HEK293 (cell line): ENCODE measurements around the gene ACSL4.

ENCODE experiments used
- CTCF ChIA-PET: fragments of 350-600 bp; formaldehyde crosslinking; extraction: SDS; loops from one replicate; lab custom pipeline; 2021; ENCODE audit warnings: antibody characterized with exemption; lab: Yijun Ruan, JAX
- POLR2A ChIA-PET: fragments of 300-600 bp; formaldehyde crosslinking; extraction: SDS; loops from one replicate; lab custom pipeline; 2020; ENCODE audit warnings: antibody characterized with exemption, inconsistent platforms; lab: Yijun Ruan, JAX
- H3K27ac ChIP-seq: fragments of 200-500 bp; sonication (Bioruptor generic); 2 replicates; pipeline ENCODE4 v1.5.1; 2014; ENCODE audit warnings: low read depth, low read length, control low read depth, inconsistent platforms; ENCODE audit errors: extremely low read depth
- H3K36me3 ChIP-seq, 2 experiments: fragments of 200-500 bp in 1 of 2; sonication (Bioruptor generic) in 1 of 2; 1 replicate in 1 of 2; 2 replicates in 1 of 2; pipeline ENCODE4 v1.5.1; 2014 to 2017; ENCODE audit warnings: inconsistent platforms in 2 of 2, low read length in 2 of 2; ENCODE audit not compliant: control insufficient read depth in 2 of 2, insufficient read depth in 1 of 2
- H3K4me1 ChIP-seq: fragments of 200-500 bp; sonication (Bioruptor generic); 2 replicates; pipeline ENCODE4 v1.5.1; 2014; ENCODE audit warnings: mild to moderate bottlenecking, low read length, inconsistent platforms; ENCODE audit not compliant: control insufficient read depth, insufficient read depth
- H3K4me3 ChIP-seq: 2 replicates; pipeline ENCODE4 v1.5.1; 2011; ENCODE audit warnings: low read depth, mild to moderate bottlenecking, control low read depth, low read length, moderate library complexity
- H3K9me3 ChIP-seq: fragments of 200-500 bp; sonication (Bioruptor generic); 2 replicates; pipeline ENCODE4 v1.5.1; 2014; ENCODE audit warnings: low read depth, low read length, inconsistent platforms; ENCODE audit not compliant: control insufficient read depth, insufficient read depth
- HOXC10 ChIP-seq: sonication (generic); formaldehyde crosslinking; IDR thresholded peaks from 2 replicates; pipeline ENCODE4 v1.8.1; 2023; ENCODE audit warnings: mild to moderate bottlenecking, missing genetic modification reagents
- OSR2 ChIP-seq: fragments of 450-650 bp; formaldehyde crosslinking; IDR thresholded peaks from 2 replicates; pipeline ENCODE4 v1.5.1; 2016; ENCODE audit warnings: missing biosample characterization, missing genetic modification characterization
- OVOL3 ChIP-seq: fragments of 450-650 bp; formaldehyde crosslinking; IDR thresholded peaks from 2 replicates; pipeline ENCODE4 v1.5.1; 2016; ENCODE audit warnings: missing biosample characterization, missing genetic modification characterization
- ZBTB20 ChIP-seq: fragments of 450-650 bp; formaldehyde crosslinking; IDR thresholded peaks from 2 replicates; pipeline ENCODE4 v1.5.1; 2016; ENCODE audit warnings: missing biosample characterization, missing genetic modification characterization
- ZFP41 ChIP-seq: fragments of 450-650 bp; formaldehyde crosslinking; IDR thresholded peaks from 2 replicates; pipeline ENCODE4 v1.5.1; 2016; ENCODE audit warnings: missing biosample characterization, missing genetic modification characterization, borderline replicate concordance
- ZIC2 ChIP-seq: fragments of 450-650 bp; formaldehyde crosslinking; IDR thresholded peaks from 2 replicates; pipeline ENCODE4 v1.5.1; 2016; ENCODE audit warnings: missing biosample characterization, missing genetic modification characterization
- ZNF10 ChIP-seq: fragments of 450-650 bp; formaldehyde crosslinking; IDR thresholded peaks from 2 replicates; pipeline ENCODE4 v1.5.1; 2017; ENCODE audit warnings: missing biosample characterization, missing genetic modification characterization
- ZNF114 ChIP-seq: fragments of 450-650 bp; formaldehyde crosslinking; IDR thresholded peaks from 2 replicates; pipeline ENCODE4 v1.5.0; 2017; ENCODE audit warnings: missing biosample characterization, missing genetic modification characterization
- ZNF140 ChIP-seq: fragments of 450-650 bp; formaldehyde crosslinking; IDR thresholded peaks from 2 replicates; pipeline ENCODE4 v1.5.1; 2016; ENCODE audit warnings: missing biosample characterization, missing genetic modification characterization
- ZNF175 ChIP-seq: fragments of 450-650 bp; formaldehyde crosslinking; IDR thresholded peaks from 2 replicates; pipeline ENCODE4 v1.5.1; 2016; ENCODE audit warnings: missing biosample characterization, missing genetic modification characterization
- ZNF202 ChIP-seq: fragments of 450-650 bp; formaldehyde crosslinking; IDR thresholded peaks from 2 replicates; pipeline ENCODE4 v1.5.1; 2016; ENCODE audit warnings: missing biosample characterization, missing genetic modification characterization, borderline replicate concordance
- ZNF292 ChIP-seq: fragments of 450-650 bp; formaldehyde crosslinking; IDR thresholded peaks from 2 replicates; pipeline ENCODE4 v1.5.1; 2016; ENCODE audit warnings: low read depth, missing biosample characterization, missing genetic modification characterization, borderline replicate concordance
- ZNF311 ChIP-seq: fragments of 450-650 bp; formaldehyde crosslinking; IDR thresholded peaks from 2 replicates; pipeline ENCODE4 v1.5.1; 2017; ENCODE audit warnings: missing biosample characterization, missing genetic modification characterization, borderline replicate concordance
- ZNF324 ChIP-seq: fragments of 450-650 bp; formaldehyde crosslinking; IDR thresholded peaks from 2 replicates; pipeline ENCODE4 v1.5.1; 2016; ENCODE audit warnings: missing biosample characterization, missing genetic modification characterization
- ZNF391 ChIP-seq: fragments of 450-650 bp; formaldehyde crosslinking; IDR thresholded peaks from 2 replicates; pipeline ENCODE4 v1.5.1; 2016; ENCODE audit warnings: low read depth, missing biosample characterization, missing genetic modification characterization, borderline replicate concordance
- ZNF433 ChIP-seq: fragments of 450-650 bp; formaldehyde crosslinking; IDR thresholded peaks from 2 replicates; pipeline ENCODE4 v1.5.1; 2016; ENCODE audit warnings: missing biosample characterization, missing genetic modification characterization, low read depth
- ZNF510 ChIP-seq: fragments of 450-650 bp; formaldehyde crosslinking; IDR thresholded peaks from 2 replicates; pipeline ENCODE4 v1.5.1; 2018; ENCODE audit warnings: mild to moderate bottlenecking, missing genetic modification characterization, missing biosample characterization; ENCODE audit not compliant: insufficient replicate concordance
- ZNF571 ChIP-seq: fragments of 450-650 bp; formaldehyde crosslinking; IDR thresholded peaks from 2 replicates; pipeline ENCODE4 v1.5.0; 2017; ENCODE audit warnings: missing biosample characterization, missing genetic modification characterization
- ZNF626 ChIP-seq: fragments of 450-650 bp; sonication (Bioruptor Pico); formaldehyde crosslinking; IDR thresholded peaks from 2 replicates; pipeline ENCODE4 v1.5.1; 2018; ENCODE audit warnings: missing biosample characterization, missing genetic modification characterization, inconsistent platforms
- ZNF701 ChIP-seq: fragments of 450-650 bp; formaldehyde crosslinking; IDR thresholded peaks from 2 replicates; pipeline ENCODE4 v1.5.1; 2016; ENCODE audit warnings: missing biosample characterization, missing genetic modification characterization
- ZNF76 ChIP-seq: fragments of 450-650 bp; formaldehyde crosslinking; IDR thresholded peaks from 2 replicates; pipeline ENCODE4; 2016; ENCODE audit warnings: low read depth, missing biosample characterization, missing genetic modification characterization, borderline replicate concordance
- ZNF768 ChIP-seq: fragments of 450-650 bp; formaldehyde crosslinking; IDR thresholded peaks from 2 replicates; pipeline ENCODE4 v1.5.1; 2018; ENCODE audit warnings: missing biosample characterization, mild to moderate bottlenecking, missing genetic modification characterization
- ZNF777 ChIP-seq: fragments of 450-650 bp; formaldehyde crosslinking; IDR thresholded peaks from 2 replicates; pipeline ENCODE4 v1.5.1; 2017; ENCODE audit warnings: missing biosample characterization, missing genetic modification characterization, borderline replicate concordance
- ZSCAN5A ChIP-seq: fragments of 450-650 bp; formaldehyde crosslinking; IDR thresholded peaks from 2 replicates; pipeline ENCODE4 v1.5.1; 2016; ENCODE audit warnings: missing biosample characterization, missing genetic modification characterization
- TF ChIP-seq, protein P1 (sequence below): fragments of 450-650 bp; formaldehyde crosslinking; IDR thresholded peaks from 2 replicates; pipeline ENCODE4 v1.5.1; 2016; ENCODE audit warnings: missing biosample characterization, missing genetic modification characterization, borderline replicate concordance
- TF ChIP-seq, protein P2 (sequence below): fragments of 450-650 bp; formaldehyde crosslinking; IDR thresholded peaks from 2 replicates; pipeline ENCODE4 v1.5.1; 2016; ENCODE audit warnings: missing biosample characterization, missing genetic modification characterization
- TF ChIP-seq, protein P3 (sequence below): fragments of 450-650 bp; formaldehyde crosslinking; IDR thresholded peaks from 2 replicates; pipeline ENCODE4 v1.5.1; 2016; ENCODE audit warnings: missing biosample characterization, missing genetic modification characterization

Gene ACSL4

DNA sequence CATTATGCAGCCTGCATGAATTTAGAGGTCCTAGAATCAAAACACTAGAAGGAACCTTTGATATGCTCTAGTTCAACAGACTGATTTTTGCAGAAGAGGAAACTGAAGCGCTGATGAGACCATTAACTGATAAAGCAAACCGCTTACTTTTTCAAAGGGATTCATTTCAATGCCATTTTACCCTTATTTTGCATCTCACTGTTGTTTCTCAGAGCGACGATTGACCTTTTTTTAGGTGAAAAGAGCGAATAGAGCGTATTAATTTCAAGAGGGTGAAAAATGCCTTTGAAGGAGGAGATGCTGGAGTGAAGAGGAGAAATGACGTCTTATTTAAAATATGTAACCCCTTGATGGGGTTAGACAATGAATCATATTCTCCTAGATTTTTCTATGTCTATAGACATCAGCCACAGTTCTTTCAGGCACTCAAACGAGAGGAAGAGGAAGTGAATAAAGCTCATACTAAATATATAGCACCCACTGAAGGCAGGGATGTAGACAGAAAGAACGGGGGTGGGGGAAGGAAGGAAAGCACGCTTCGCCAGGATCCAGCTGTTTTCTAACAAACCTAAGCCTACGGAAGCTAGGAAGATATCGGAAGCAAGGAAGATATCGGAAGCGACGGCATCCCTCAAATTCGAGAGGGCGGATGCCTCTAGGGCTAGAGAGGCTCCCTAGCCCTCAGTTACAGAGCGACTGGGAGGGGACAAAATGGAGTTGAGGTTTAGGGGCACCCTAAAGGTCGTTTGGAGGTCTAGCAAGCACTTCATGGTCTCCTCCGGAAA, 848 bp downstream of the ACSL4 start:
- no peaks in the 10 kb centered on the region for H3K36me3 ChIP-seq
- ChIA-PET CTCF (interaction anchor here (0.6 to 1.4 kb wide), 3 partner anchors 19 to 247 kb away, joined by 4 to 5 read pairs (median 5); no protein-coding TSS in a partner anchor), POLR2A (interaction anchor here (0.6 to 1.6 kb wide), 3 partner anchors 19 to 95 kb away, joined by 3 read pairs; no protein-coding TSS in a partner anchor)
- peaks cover 5% of the 10 kb centered on the region; the same call in 1 of the 2 replicates for H3K4me1 ChIP-seq
- H3K4me3 ChIP-seq, result peak overlapping the region; percentile 71
- H3K27ac ChIP-seq, result peak overlapping the region; percentile 82; the same call in 1 of the 2 replicates
- no peaks in the 10 kb centered on the region for H3K9me3 ChIP-seq
- no peak for TF ChIP-seq ZNF140
- no peak for TF ChIP-seq ZNF391 (tag by site-specific recombination)
- no peak for TF ChIP-seq ZSCAN5A (tag by site-specific recombination)
- TF ChIP-seq ZNF777, result 0 out of 2 replicates have a peak, but pooled peaks have one; percentile 35
- TF ChIP-seq ZNF10 (tag by site-specific recombination), result no peak
- no peak for TF ChIP-seq HOXC10 (CRISPR knock-in tag)
- TF ChIP-seq ZNF292 (tag by site-specific recombination), result no peak
- TF ChIP-seq ZNF768, result no peak
- TF ChIP-seq ZNF114 (tag by site-specific recombination), result no peak
- TF ChIP-seq, protein P1, sequence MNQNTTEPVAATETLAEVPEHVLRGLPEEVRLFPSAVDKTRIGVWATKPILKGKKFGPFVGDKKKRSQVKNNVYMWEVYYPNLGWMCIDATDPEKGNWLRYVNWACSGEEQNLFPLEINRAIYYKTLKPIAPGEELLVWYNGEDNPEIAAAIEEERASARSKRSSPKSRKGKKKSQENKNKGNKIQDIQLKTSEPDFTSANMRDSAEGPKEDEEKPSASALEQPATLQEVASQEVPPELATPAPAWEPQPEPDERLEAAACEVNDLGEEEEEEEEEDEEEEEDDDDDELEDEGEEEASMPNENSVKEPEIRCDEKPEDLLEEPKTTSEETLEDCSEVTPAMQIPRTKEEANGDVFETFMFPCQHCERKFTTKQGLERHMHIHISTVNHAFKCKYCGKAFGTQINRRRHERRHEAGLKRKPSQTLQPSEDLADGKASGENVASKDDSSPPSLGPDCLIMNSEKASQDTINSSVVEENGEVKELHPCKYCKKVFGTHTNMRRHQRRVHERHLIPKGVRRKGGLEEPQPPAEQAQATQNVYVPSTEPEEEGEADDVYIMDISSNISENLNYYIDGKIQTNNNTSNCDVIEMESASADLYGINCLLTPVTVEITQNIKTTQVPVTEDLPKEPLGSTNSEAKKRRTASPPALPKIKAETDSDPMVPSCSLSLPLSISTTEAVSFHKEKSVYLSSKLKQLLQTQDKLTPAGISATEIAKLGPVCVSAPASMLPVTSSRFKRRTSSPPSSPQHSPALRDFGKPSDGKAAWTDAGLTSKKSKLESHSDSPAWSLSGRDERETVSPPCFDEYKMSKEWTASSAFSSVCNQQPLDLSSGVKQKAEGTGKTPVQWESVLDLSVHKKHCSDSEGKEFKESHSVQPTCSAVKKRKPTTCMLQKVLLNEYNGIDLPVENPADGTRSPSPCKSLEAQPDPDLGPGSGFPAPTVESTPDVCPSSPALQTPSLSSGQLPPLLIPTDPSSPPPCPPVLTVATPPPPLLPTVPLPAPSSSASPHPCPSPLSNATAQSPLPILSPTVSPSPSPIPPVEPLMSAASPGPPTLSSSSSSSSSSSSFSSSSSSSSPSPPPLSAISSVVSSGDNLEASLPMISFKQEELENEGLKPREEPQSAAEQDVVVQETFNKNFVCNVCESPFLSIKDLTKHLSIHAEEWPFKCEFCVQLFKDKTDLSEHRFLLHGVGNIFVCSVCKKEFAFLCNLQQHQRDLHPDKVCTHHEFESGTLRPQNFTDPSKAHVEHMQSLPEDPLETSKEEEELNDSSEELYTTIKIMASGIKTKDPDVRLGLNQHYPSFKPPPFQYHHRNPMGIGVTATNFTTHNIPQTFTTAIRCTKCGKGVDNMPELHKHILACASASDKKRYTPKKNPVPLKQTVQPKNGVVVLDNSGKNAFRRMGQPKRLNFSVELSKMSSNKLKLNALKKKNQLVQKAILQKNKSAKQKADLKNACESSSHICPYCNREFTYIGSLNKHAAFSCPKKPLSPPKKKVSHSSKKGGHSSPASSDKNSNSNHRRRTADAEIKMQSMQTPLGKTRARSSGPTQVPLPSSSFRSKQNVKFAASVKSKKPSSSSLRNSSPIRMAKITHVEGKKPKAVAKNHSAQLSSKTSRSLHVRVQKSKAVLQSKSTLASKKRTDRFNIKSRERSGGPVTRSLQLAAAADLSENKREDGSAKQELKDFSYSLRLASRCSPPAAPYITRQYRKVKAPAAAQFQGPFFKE (tag by site-specific recombination), result no peak
- no peak for TF ChIP-seq ZNF202
- TF ChIP-seq ZNF311 (tag by site-specific recombination), result no peak
- no peak for TF ChIP-seq ZNF324 (tag by site-specific recombination)
- no peak for TF ChIP-seq ZBTB20 (tag by site-specific recombination)
- no peak for TF ChIP-seq OVOL3
- TF ChIP-seq, protein P2, sequence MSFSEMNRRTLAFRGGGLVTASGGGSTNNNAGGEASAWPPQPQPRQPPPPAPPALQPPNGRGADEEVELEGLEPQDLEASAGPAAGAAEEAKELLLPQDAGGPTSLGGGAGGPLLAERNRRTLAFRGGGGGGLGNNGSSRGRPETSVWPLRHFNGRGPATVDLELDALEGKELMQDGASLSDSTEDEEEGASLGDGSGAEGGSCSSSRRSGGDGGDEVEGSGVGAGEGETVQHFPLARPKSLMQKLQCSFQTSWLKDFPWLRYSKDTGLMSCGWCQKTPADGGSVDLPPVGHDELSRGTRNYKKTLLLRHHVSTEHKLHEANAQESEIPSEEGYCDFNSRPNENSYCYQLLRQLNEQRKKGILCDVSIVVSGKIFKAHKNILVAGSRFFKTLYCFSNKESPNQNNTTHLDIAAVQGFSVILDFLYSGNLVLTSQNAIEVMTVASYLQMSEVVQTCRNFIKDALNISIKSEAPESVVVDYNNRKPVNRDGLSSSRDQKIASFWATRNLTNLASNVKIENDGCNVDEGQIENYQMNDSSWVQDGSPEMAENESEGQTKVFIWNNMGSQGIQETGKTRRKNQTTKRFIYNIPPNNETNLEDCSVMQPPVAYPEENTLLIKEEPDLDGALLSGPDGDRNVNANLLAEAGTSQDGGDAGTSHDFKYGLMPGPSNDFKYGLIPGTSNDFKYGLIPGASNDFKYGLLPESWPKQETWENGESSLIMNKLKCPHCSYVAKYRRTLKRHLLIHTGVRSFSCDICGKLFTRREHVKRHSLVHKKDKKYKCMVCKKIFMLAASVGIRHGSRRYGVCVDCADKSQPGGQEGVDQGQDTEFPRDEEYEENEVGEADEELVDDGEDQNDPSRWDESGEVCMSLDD (tag by site-specific recombination), result 0 out of 2 replicates have a peak, but pooled peaks have one; percentile 30
- no peak for TF ChIP-seq ZIC2 (tag by site-specific recombination)
- no peak for TF ChIP-seq ZNF626 (tag by site-specific recombination)
- TF ChIP-seq OSR2 (tag by site-specific recombination), result peak; percentile 17; the same call in 1 of the 2 replicates
- TF ChIP-seq ZNF433 (tag by site-specific recombination), result no peak
- no peak for TF ChIP-seq ZNF175 (tag by site-specific recombination)
- no peak for TF ChIP-seq ZNF701 (tag by site-specific recombination)
- no peak for TF ChIP-seq ZNF510 (tag by site-specific recombination)
- no peak for TF ChIP-seq ZNF76
- TF ChIP-seq ZFP41, result no peak
- TF ChIP-seq ZNF571, result no peak
- TF ChIP-seq, protein P3, sequence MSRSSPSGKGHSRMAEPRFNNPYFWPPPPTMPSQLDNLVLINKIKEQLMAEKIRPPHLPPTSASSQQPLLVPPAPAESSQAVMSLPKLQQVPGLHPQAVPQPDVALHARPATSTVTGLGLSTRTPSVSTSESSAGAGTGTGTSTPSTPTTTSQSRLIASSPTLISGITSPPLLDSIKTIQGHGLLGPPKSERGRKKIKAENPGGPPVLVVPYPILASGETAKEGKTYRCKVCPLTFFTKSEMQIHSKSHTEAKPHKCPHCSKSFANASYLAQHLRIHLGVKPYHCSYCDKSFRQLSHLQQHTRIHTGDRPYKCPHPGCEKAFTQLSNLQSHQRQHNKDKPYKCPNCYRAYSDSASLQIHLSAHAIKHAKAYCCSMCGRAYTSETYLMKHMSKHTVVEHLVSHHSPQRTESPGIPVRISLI, result no peak
